Endothelial cell of umbilical vein (primary cell): Measurements from ENCODE around the gene ACTL7A. TPM values are rescaled to one million over a fixed set of nuclear protein-coding genes. Genes with fewer than 3 reads are reported as not detected.

Experiments used
- BruUV-seq: library from RNA; stranded (reverse); fragments of 400-500 nt; replicated peaks from 2 replicates; lab custom pipeline; 2021; lab: Mats Ljungman, UMichigan
- CTCF ChIA-PET: fragments of 300-600, 350-600 bp; sonication (Branson Sonifier 250); formaldehyde crosslinking; loops from one replicate; lab custom pipeline; 2021; ENCODE audit warnings: antibody characterized with exemption, inconsistent platforms; lab: Charles Lee
- POLR2A ChIA-PET: fragments of 300-600, 350-600 bp; sonication (Branson Sonifier 250); formaldehyde crosslinking; loops from one replicate; lab custom pipeline; 2021; ENCODE audit warnings: antibody characterized with exemption, inconsistent platforms; lab: Charles Lee
- DNase-seq: peaks from one replicate; pipeline ENCODE4 v3.0.0-alpha.2; 2011; ENCODE audit warnings: low read depth, low spot score
- FAIRE-seq: peaks from 2 replicates; lab custom pipeline; 2011; peaks lifted over from hg19 to GRCh38; lab: Jason Lieb, UNC
- H2AFZ ChIP-seq: 2 replicates; pipeline ENCODE4 v1.6.0; 2012; ENCODE audit warnings: low read depth, low read length, control low read depth, inconsistent platforms
- H3K27ac ChIP-seq: 2 replicates; pipeline ENCODE4 v1.5.1; 2011; ENCODE audit warnings: low read depth, mild to moderate bottlenecking, control low read depth, low read length, moderate library complexity; ENCODE audit not compliant: insufficient read depth
- H3K27me3 ChIP-seq, 2 experiments: 2 replicates each; pipeline versions ENCODE4 v1.6.0 to v1.6.1; 2011; ENCODE audit warnings: low read length in 2 of 2, mixed read lengths in 1 of 2; ENCODE audit not compliant: control insufficient read depth in 2 of 2, insufficient read depth in 2 of 2
- H3K36me3 ChIP-seq, 2 experiments: 2 replicates in 1 of 2; 3 replicates in 1 of 2; pipeline ENCODE4 v1.5.1; 2011; ENCODE audit warnings: low read length in 2 of 2, mild to moderate bottlenecking in 1 of 2, moderate library complexity in 1 of 2; ENCODE audit not compliant: control insufficient read depth in 2 of 2, insufficient read depth in 2 of 2; ENCODE audit errors: extremely low read depth in 1 of 2
- H3K4me1 ChIP-seq: 3 replicates; pipeline ENCODE4 v1.5.1; 2011; ENCODE audit warnings: mild to moderate bottlenecking, low read length; ENCODE audit not compliant: control insufficient read depth, insufficient read depth; ENCODE audit errors: extremely low read depth
- H3K4me2 ChIP-seq: 2 replicates; pipeline ENCODE4 v1.6.1; 2011; ENCODE audit warnings: low read length, control low read depth, mixed read lengths; ENCODE audit not compliant: insufficient read depth
- H3K4me3 ChIP-seq, 3 experiments: fragments of 200-600 bp in 1 of 3; sonication (generic), shearing (Covaris generic) in 1 of 3; replicated peaks in 1 of 3; 2 replicates each; pipeline ENCODE4 v1.5.1; 2011 to 2016; ENCODE audit warnings: control low read depth in 3 of 3, low read length in 3 of 3, mild to moderate bottlenecking in 2 of 3, inconsistent platforms in 1 of 3, low read depth in 1 of 3, moderate library complexity in 1 of 3; ENCODE audit not compliant: insufficient read depth in 1 of 3
- H3K79me2 ChIP-seq: 2 replicates; pipeline ENCODE4 v1.6.0; 2012; ENCODE audit warnings: low read length, inconsistent platforms; ENCODE audit not compliant: control insufficient read depth, insufficient read depth
- H3K9ac ChIP-seq: replicated peaks from 2 replicates; pipeline ENCODE3; 2011; ENCODE audit warnings: low read length, control low read depth; ENCODE audit not compliant: insufficient read depth; ENCODE audit errors: extremely low read depth
- H3K9me1 ChIP-seq: replicated peaks from 3 replicates; pipeline ENCODE4 v1.6.0; 2011; ENCODE audit warnings: mild to moderate bottlenecking, low read length; ENCODE audit not compliant: control insufficient read depth, insufficient read depth; ENCODE audit errors: extremely low read depth
- H3K9me3 ChIP-seq: replicated peaks from 2 replicates; pipeline ENCODE4 v1.5.1; 2012; ENCODE audit warnings: low read length, inconsistent platforms; ENCODE audit not compliant: control insufficient read depth, insufficient read depth
- H4K20me1 ChIP-seq: replicated peaks from 2 replicates; pipeline ENCODE3; 2011; ENCODE audit warnings: mild to moderate bottlenecking, low read length; ENCODE audit not compliant: control insufficient read depth, insufficient read depth; ENCODE audit errors: extremely low read depth
- CTCF ChIP-seq, 2 donors: IDR thresholded peaks; 1 replicate in 1 of 2; 2 replicates in 1 of 2; pipeline ENCODE4 v1.5.1; 2011; ENCODE audit warnings: low read length in 2 of 2, mild to moderate bottlenecking in 2 of 2, moderate library complexity in 2 of 2, control low read depth in 1 of 2, inconsistent platforms in 1 of 2, low read depth in 1 of 2; ENCODE audit not compliant: insufficient read depth in 1 of 2; ENCODE audit errors: extremely low read depth in 1 of 2
- EZH2 ChIP-seq: IDR thresholded peaks from 2 replicates; pipeline ENCODE4 v1.6.1; 2012; ENCODE audit warnings: borderline replicate concordance, low read depth, mild to moderate bottlenecking, moderate library complexity, low read length, inconsistent platforms; ENCODE audit not compliant: severe bottlenecking
- FOS ChIP-seq: IDR thresholded peaks from 2 replicates; pipeline ENCODE4 v1.6.1; 2011; ENCODE audit warnings: mild to moderate bottlenecking, low read length, moderate library complexity, borderline replicate concordance; ENCODE audit not compliant: insufficient read depth
- GATA2 ChIP-seq: IDR thresholded peaks from 2 replicates; pipeline ENCODE4 v1.7.0; 2011; ENCODE audit warnings: low read depth, mild to moderate bottlenecking, moderate library complexity, mixed read lengths, low read length; ENCODE audit not compliant: insufficient read length, insufficient read depth
- JUN ChIP-seq: IDR thresholded peaks from 2 replicates; pipeline ENCODE4 v1.6.1; 2011; ENCODE audit warnings: borderline replicate concordance, low read depth; ENCODE audit not compliant: insufficient read length, insufficient read depth
- MAX ChIP-seq: IDR thresholded peaks from 2 replicates; pipeline ENCODE4 v1.6.1; 2011; ENCODE audit not compliant: insufficient read depth, insufficient read length
- MYC ChIP-seq: IDR thresholded peaks from one replicate; pipeline ENCODE4 v1.6.1; 2011; ENCODE audit warnings: mild to moderate bottlenecking, low read depth, low read length
- POLR2A ChIP-seq: IDR thresholded peaks from 2 replicates; pipeline ENCODE4 v1.6.1; 2012; ENCODE audit warnings: low read depth, mild to moderate bottlenecking, control low read depth, low read length
- POLR2AphosphoS5 ChIP-seq: IDR thresholded peaks from 2 replicates; pipeline ENCODE4 v1.6.1; 2012; ENCODE audit warnings: low read depth, mild to moderate bottlenecking, control low read depth, low read length, moderate library complexity; ENCODE audit not compliant: insufficient read depth
- dilution Hi-C: fragments of 300-500 bp; cut with MboI; formaldehyde crosslinking; loops from one replicate; pipeline ENCODE4 v1.15.0; 2019; ENCODE audit warnings: low sequenced_read_pairs; ENCODE audit not compliant: extremely low pct_ligation_motif_present
- intact Hi-C: fragments of 100-400 bp; cut with micrococcal nuclease; formaldehyde crosslinking; loops from one replicate; pipeline ENCODE4 v1.10.0; 2022
- polyA plus RNA-seq, 4 experiments: library from polyadenylated mRNA; depleted of rRNA in 3 of 4; stranded (reverse) in 3 of 4; unstranded in 1 of 4; fragments of >200 nt; gene quantifications; 2 replicates each; pipeline versions ENCODE4 v1.2.1 to v1.2.3, GENCODE V29; 2011 to 2012; ENCODE audit warnings: missing spikeins in 1 of 4
- total RNA-seq: library from RNA; stranded (reverse); gene quantifications from 2 replicates; pipeline ENCODE4 v1.2.3, GENCODE V29; 2021

Gene ACTL7A
- total and polyA plus RNA-seq, 2 donors (not counting 3 experiments of a cell fraction or from before 2014, with no cell fraction given): not detected

- H3K36me3 ChIP-seq: no peaks in the 10 kb centered on the region
- no peak overlapping the region for H3K9ac ChIP-seq
- dilution Hi-C loops (no loop called here), intact Hi-C loops (loop anchor here (5.0 kb wide), 1 partner anchor 550 kb away; no protein-coding TSS in a partner anchor)
- H3K9me3 ChIP-seq: no peaks in the 10 kb centered on the region
- no peak for TF ChIP-seq MYC
- TF ChIP-seq POLR2AphosphoS5: no peak
- no peak for TF ChIP-seq JUN
- TF ChIP-seq CTCF (IDR thresholded peaks at IDR 0.05; ENCODE audit: extremely low read depth in 1 of 2, insufficient read depth in 1 of 2, low read depth in 1 of 2, low read length in 2 of 2): no peak
- no peak for TF ChIP-seq GATA2
- no peak for TF ChIP-seq FOS
- no peak for TF ChIP-seq POLR2A
- no peak for TF ChIP-seq EZH2
- TF ChIP-seq MAX: no peak
- ChIA-PET POLR2A (no interaction called here), CTCF (interaction anchor here (1.4 kb wide), 1 partner anchor 102 kb away, joined by 9 read pairs; no protein-coding TSS in a partner anchor)
- BruUV-seq: no TSS peak
- H3K27me3 ChIP-seq: peaks cover 0 to 2% of the 10 kb centered on the region in 2 experiments
- no peaks in the 10 kb centered on the region for H3K9me1 ChIP-seq
- DNase-seq (no peak), FAIRE-seq (no peak)
- no peaks in the 10 kb centered on the region for H4K20me1 ChIP-seq
- no peak overlapping the region for H2AFZ ChIP-seq
- H3K4me2 ChIP-seq: no peak overlapping the region
- no peak overlapping the region for H3K27ac ChIP-seq
- no peaks in the 10 kb centered on the region for H3K79me2 ChIP-seq
- no peak overlapping the region for H3K4me3 ChIP-seq
- no peaks in the 10 kb centered on the region for H3K4me1 ChIP-seq
Measured at GRCh38 chr9:108852079-108852478, 10.0 kb upstream of the ACTL7A start.
